ENCODE data around the gene NOD2. TPM values are rescaled to one million over a fixed set of nuclear protein-coding genes. Genes with fewer than 3 reads are reported as not detected.

Gene NOD2
- total RNA-seq, 1 donor from 2014 or later = 43.5 TPM

DNA sequence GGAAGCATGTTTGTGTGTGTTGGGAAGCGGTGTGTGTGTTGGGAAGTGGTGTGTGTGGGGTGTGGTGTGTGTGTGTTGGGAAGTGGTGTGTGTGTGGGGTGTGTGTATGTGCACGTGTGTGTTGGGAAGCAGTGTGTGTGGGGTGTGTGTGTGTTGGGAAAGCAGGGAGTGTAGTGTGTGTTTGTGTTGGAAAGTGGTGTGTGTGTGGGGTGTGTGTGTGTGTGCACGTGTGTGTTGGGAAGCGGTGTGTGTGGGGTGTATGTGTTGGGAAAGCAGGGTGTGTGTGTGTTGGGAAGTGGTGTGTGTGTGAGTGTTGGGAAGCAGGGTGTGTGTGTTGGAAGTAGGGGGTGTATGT is 785 bp upstream of the NOD2 start:
- Histone ChIP-seq H3K4me1 (peaks cover 26% of the 10 kb centered on the region), H3K4me3 (peak overlapping the region in 1 of 2 donors; percentile 73), H3K27ac (no peak overlapping the region), H3K27me3 (no peaks in the 10 kb centered on the region), H3K36me3 (no peaks in the 10 kb centered on the region), H3K9me3 (no peaks in the 10 kb centered on the region)
- intact Hi-C loops (cut with DNase I) = no loop called here
- no peak for DNase-seq (ENCODE audit: extremely low spot score in 2 of 2)
- TF ChIP-seq, protein P1, sequence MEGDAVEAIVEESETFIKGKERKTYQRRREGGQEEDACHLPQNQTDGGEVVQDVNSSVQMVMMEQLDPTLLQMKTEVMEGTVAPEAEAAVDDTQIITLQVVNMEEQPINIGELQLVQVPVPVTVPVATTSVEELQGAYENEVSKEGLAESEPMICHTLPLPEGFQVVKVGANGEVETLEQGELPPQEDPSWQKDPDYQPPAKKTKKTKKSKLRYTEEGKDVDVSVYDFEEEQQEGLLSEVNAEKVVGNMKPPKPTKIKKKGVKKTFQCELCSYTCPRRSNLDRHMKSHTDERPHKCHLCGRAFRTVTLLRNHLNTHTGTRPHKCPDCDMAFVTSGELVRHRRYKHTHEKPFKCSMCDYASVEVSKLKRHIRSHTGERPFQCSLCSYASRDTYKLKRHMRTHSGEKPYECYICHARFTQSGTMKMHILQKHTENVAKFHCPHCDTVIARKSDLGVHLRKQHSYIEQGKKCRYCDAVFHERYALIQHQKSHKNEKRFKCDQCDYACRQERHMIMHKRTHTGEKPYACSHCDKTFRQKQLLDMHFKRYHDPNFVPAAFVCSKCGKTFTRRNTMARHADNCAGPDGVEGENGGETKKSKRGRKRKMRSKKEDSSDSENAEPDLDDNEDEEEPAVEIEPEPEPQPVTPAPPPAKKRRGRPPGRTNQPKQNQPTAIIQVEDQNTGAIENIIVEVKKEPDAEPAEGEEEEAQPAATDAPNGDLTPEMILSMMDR (IDR thresholded peaks at IDR 0.05) = no peak
- TF ChIP-seq POLR2A (IDR thresholded peaks at IDR 0.05) = no peak
- no peak for TF ChIP-seq POLR2AphosphoS5 (IDR thresholded peaks at IDR 0.05; ENCODE audit: insufficient read depth in 1 of 2, low read depth in 1 of 2)

DNA sequence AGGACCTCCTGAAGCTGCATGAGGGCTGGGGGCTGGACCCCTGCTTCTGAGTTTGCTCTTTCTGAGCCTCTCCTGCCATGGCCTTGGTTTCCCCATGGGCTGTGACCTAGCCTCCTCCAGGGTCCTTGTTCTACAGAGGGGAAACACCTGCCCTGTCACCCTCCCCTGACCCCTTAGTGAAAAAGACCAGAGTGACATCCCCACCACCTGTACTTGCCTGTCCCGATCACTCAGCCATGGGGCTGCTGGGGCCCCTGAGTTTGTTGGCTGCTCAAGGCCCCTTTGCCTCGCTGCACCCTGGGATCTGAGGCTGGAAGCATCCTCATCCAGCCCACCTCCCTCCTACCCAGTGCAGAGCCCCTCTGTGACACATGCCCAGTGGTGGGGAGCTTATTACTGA is 800 bp downstream of the NOD2 start:
- H3K4me1 ChIP-seq = peaks cover 42% of the 10 kb centered on the region
- intact Hi-C loops (cut with DNase I) = no loop called here
- no peaks in the 10 kb centered on the region for H3K27me3 ChIP-seq
- H3K36me3 ChIP-seq = no peaks in the 10 kb centered on the region
- peak overlapping the region; percentile 50 to 73 for H3K4me3 ChIP-seq
- H3K27ac ChIP-seq = peak overlapping the region; percentile 71
- TF ChIP-seq POLR2A (IDR thresholded peaks at IDR 0.05) = no peak
- TF ChIP-seq POLR2AphosphoS5 (IDR thresholded peaks at IDR 0.05; ENCODE audit: insufficient read depth in 1 of 2, low read depth in 1 of 2) = no peak
- TF ChIP-seq, protein P1 (IDR thresholded peaks at IDR 0.05) = no peak
- no peak for DNase-seq (ENCODE audit: extremely low spot score in 2 of 2)
- no peaks in the 10 kb centered on the region for H3K9me3 ChIP-seq

DNA sequence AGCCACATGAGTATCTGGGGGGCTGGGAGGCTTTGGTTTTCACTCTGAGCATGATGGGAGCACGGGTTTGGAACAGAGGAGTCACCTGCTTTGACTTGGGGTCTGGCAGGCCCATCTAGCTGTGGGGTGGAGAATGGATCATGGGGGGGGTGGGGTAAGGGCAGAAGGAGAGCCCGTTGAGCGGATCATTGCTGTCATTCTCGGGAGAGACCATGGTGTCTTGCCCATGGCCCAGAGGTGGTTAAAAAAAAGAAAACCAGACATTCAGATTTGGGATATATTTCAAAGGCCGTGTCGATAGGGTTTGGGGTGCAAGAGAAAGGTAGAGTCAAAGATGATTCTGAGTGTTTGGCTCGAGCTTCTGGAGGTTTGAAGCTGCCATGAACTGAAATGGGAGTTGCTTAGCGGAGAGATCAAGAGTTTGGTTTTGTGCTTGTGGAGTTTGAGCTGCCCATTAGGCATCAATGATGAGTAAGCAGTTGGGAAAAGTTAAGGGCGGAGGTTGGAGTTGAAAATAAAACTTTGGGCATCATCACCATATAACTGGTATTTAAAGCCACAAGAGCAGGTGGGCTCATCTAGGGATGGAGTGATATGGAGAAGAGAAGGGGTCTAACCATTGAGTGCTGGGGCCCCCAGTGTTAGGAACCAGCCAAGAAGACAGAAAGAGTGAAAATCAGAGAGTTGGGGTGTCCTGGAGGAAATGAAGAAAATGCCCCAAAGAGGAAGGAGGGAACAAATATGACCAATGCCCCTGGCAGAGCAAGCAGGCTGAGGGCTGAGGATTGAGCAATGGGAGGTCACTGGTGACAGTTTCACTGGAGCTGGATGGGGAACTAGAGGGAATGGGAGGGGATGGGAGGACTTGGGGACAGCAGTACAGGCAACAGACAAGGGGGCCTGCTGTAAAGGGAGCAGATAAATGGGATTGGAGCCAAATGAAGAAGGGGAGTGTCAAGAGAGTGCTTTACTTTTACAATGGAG is 1.9 kb downstream of the NOD2 start:
- H3K4me3 ChIP-seq = no peak overlapping the region
- TF ChIP-seq, protein P1 (IDR thresholded peaks at IDR 0.05) = no peak
- TF ChIP-seq POLR2AphosphoS5 (IDR thresholded peaks at IDR 0.05; ENCODE audit: insufficient read depth in 1 of 2, low read depth in 1 of 2) = no peak
- TF ChIP-seq POLR2A (IDR thresholded peaks at IDR 0.05) = no peak
- H3K27ac ChIP-seq = peak overlapping the region; percentile 78
- peaks cover 46% of the 10 kb centered on the region for H3K4me1 ChIP-seq
- intact Hi-C loops (cut with DNase I) = no loop called here
- no peaks in the 10 kb centered on the region for H3K27me3 ChIP-seq
- no peak for DNase-seq (ENCODE audit: extremely low spot score in 2 of 2)
- H3K9me3 ChIP-seq = no peaks in the 10 kb centered on the region
- no peaks in the 10 kb centered on the region for H3K36me3 ChIP-seq

DNA sequence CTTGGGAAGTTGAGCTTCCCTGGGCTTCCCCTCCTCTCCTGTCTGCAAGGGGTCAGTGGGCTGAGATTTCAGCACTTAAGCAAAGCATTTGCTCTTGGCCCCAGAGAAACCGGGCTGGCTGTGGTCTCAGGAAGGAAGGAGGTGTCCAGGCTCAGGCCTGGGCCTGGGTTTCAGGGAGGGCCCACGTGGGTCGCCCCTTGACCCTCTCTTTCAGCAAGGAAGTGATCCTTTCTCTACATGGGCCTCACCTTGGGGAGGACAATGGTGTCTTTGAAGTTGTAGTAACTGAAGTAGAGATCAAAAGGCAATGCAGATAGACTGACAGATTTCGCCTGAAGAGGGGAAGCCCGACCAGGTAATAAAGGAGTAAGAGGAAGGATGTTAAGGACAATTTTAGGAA is 2.7 kb downstream of the NOD2 start:
- H3K27me3 ChIP-seq = no peaks in the 10 kb centered on the region
- no peaks in the 10 kb centered on the region for H3K9me3 ChIP-seq
- DNase-seq (ENCODE audit: extremely low spot score in 2 of 2) = no peak
- H3K4me1 ChIP-seq = peaks cover 46% of the 10 kb centered on the region
- TF ChIP-seq POLR2AphosphoS5 (IDR thresholded peaks at IDR 0.05; ENCODE audit: insufficient read depth in 1 of 2, low read depth in 1 of 2) (no peak), POLR2A (IDR thresholded peaks at IDR 0.05) (no peak)
- TF ChIP-seq, protein P1 (IDR thresholded peaks at IDR 0.05) = no peak
- H3K36me3 ChIP-seq = no peaks in the 10 kb centered on the region
- no peak overlapping the region for H3K4me3 ChIP-seq
- H3K27ac ChIP-seq = peak overlapping the region; percentile 78
- intact Hi-C loops (cut with DNase I) = no loop called here
